Measurements from ENCODE around the gene CHN2. TPM values are rescaled to one million over a fixed set of nuclear protein-coding genes. Genes with fewer than 3 reads are reported as not detected.

Gene CHN2
- total RNA-seq, 2 experiments from 2014 or later, result 10.1 to 12.6 TPM

- ATAC-seq (no peak), DNase-seq (no peak)
- H3K27ac Mint-ChIP-seq, result no peak overlapping the region
- H3K4me1 Mint-ChIP-seq, result peaks cover 53% of the 10 kb centered on the region
- H3K4me3 Mint-ChIP-seq, result no peak overlapping the region
- no peaks in the 10 kb centered on the region for H3K36me3 Mint-ChIP-seq
- H3K27me3 Mint-ChIP-seq, result peaks cover 50% of the 10 kb centered on the region
- CTCF ChIA-PET, result interaction anchor here (1.3 kb wide), 1 partner anchor 51 kb away, joined by 4 read pairs; no protein-coding TSS in a partner anchor
- H3K9me3 Mint-ChIP-seq (ENCODE audit: low read depth), result no peaks in the 10 kb centered on the region
Observed at GRCh38 chr7:29288181-29289091, 93.9 kb downstream of the CHN2 start.

- ATAC-seq (peak; percentile 37), DNase-seq (no peak)
- Mint-ChIP-seq H3K27ac (no peak overlapping the region), H3K36me3 (no peaks in the 10 kb centered on the region), H3K9me3 (ENCODE audit: low read depth) (no peaks in the 10 kb centered on the region), H3K4me1 (peaks cover 53% of the 10 kb centered on the region), H3K27me3 (peaks cover 50% of the 10 kb centered on the region), H3K4me3 (no peak overlapping the region)
- CTCF ChIA-PET, result interaction anchor here (1.3 kb wide), 1 partner anchor 11 kb away, joined by 3 read pairs; no protein-coding TSS in a partner anchor
Observed at GRCh38 chr7:29289156-29290021, 94.8 kb downstream of the CHN2 start.

GRCh38 chr7:29290829-29291228, 96.3 kb downstream of the CHN2 start:
- DNase-seq (no peak), ATAC-seq (no peak)
- Mint-ChIP-seq H3K36me3 (no peaks in the 10 kb centered on the region), H3K27ac (no peak overlapping the region), H3K4me1 (peaks cover 39% of the 10 kb centered on the region), H3K4me3 (no peak overlapping the region), H3K27me3 (peaks cover 38% of the 10 kb centered on the region), H3K9me3 (ENCODE audit: low read depth) (no peaks in the 10 kb centered on the region)
- CTCF ChIA-PET, result no interaction called here

GRCh38 chr7:29291723-29292618, 97.4 kb downstream of the CHN2 start:
- Mint-ChIP-seq H3K4me3 (no peak overlapping the region), H3K27ac (no peak overlapping the region), H3K27me3 (peaks cover 27% of the 10 kb centered on the region), H3K36me3 (no peaks in the 10 kb centered on the region), H3K4me1 (peaks cover 28% of the 10 kb centered on the region), H3K9me3 (ENCODE audit: low read depth) (no peaks in the 10 kb centered on the region)
- CTCF ChIA-PET, result no interaction called here
- no peak for ATAC-seq
- no peak for DNase-seq

GRCh38 chr7:29292886-29293658, 98.5 kb downstream of the CHN2 start:
- no peak overlapping the region for H3K27ac Mint-ChIP-seq
- H3K27me3 Mint-ChIP-seq, result peaks cover 18% of the 10 kb centered on the region
- no peaks in the 10 kb centered on the region for H3K36me3 Mint-ChIP-seq
- H3K9me3 Mint-ChIP-seq (ENCODE audit: low read depth), result no peaks in the 10 kb centered on the region
- no peak for ATAC-seq
- CTCF ChIA-PET, result no interaction called here
- H3K4me3 Mint-ChIP-seq, result no peak overlapping the region
- DNase-seq, result no peak
- peaks cover 21% of the 10 kb centered on the region for H3K4me1 Mint-ChIP-seq

GRCh38 chr7:29296421-29296820, 101.8 kb downstream of the CHN2 start:
- CTCF ChIA-PET, result no interaction called here
- H3K4me1 Mint-ChIP-seq, result no peaks in the 10 kb centered on the region
- H3K27ac Mint-ChIP-seq, result no peak overlapping the region
- no peaks in the 10 kb centered on the region for H3K36me3 Mint-ChIP-seq
- peaks cover 10% of the 10 kb centered on the region for H3K27me3 Mint-ChIP-seq
- ATAC-seq (no peak), DNase-seq (no peak)
- no peaks in the 10 kb centered on the region for H3K9me3 Mint-ChIP-seq (ENCODE audit: low read depth)
- no peak overlapping the region for H3K4me3 Mint-ChIP-seq

GRCh38 chr7:29297194-29297890, 102.8 kb downstream of the CHN2 start:
- no peaks in the 10 kb centered on the region for H3K9me3 Mint-ChIP-seq (ENCODE audit: low read depth)
- CTCF ChIA-PET, result no interaction called here
- DNase-seq (no peak), ATAC-seq (no peak)
- H3K27me3 Mint-ChIP-seq, result peaks cover 13% of the 10 kb centered on the region
- H3K4me3 Mint-ChIP-seq, result no peak overlapping the region
- H3K4me1 Mint-ChIP-seq, result no peaks in the 10 kb centered on the region
- no peaks in the 10 kb centered on the region for H3K36me3 Mint-ChIP-seq
- H3K27ac Mint-ChIP-seq, result no peak overlapping the region

- Mint-ChIP-seq H3K4me1 (no peaks in the 10 kb centered on the region), H3K4me3 (no peak overlapping the region), H3K9me3 (ENCODE audit: low read depth) (no peaks in the 10 kb centered on the region), H3K27ac (no peak overlapping the region), H3K27me3 (peaks cover 13% of the 10 kb centered on the region), H3K36me3 (no peaks in the 10 kb centered on the region)
- ATAC-seq (no peak), DNase-seq (no peak)
- CTCF ChIA-PET, result interaction anchor here (0.9 kb wide), 1 partner anchor 110 kb away, joined by 3 read pairs; no protein-coding TSS in a partner anchor
Observed at GRCh38 chr7:29299086-29299485, 104.5 kb downstream of the CHN2 start.

GRCh38 chr7:29300026-29300480, 105.5 kb downstream of the CHN2 start:
- Mint-ChIP-seq H3K27ac (no peak overlapping the region), H3K9me3 (ENCODE audit: low read depth) (no peaks in the 10 kb centered on the region), H3K36me3 (no peaks in the 10 kb centered on the region), H3K4me1 (no peaks in the 10 kb centered on the region), H3K4me3 (no peak overlapping the region), H3K27me3 (peaks cover 13% of the 10 kb centered on the region)
- ATAC-seq, result no peak
- DNase-seq, result no peak
- CTCF ChIA-PET, result interaction anchor here (1.0 kb wide), 1 partner anchor 110 kb away, joined by 3 read pairs; no protein-coding TSS in a partner anchor

GRCh38 chr7:29300649-29301048, 106.1 kb downstream of the CHN2 start:
- no peaks in the 10 kb centered on the region for H3K4me1 Mint-ChIP-seq
- CTCF ChIA-PET, result interaction anchor here (1.0 kb wide), 1 partner anchor 111 kb away, joined by 3 read pairs; no protein-coding TSS in a partner anchor
- DNase-seq (no peak), ATAC-seq (no peak)
- no peak overlapping the region for H3K4me3 Mint-ChIP-seq
- H3K36me3 Mint-ChIP-seq, result no peaks in the 10 kb centered on the region
- H3K27me3 Mint-ChIP-seq, result peaks cover 13% of the 10 kb centered on the region
- no peak overlapping the region for H3K27ac Mint-ChIP-seq
- H3K9me3 Mint-ChIP-seq (ENCODE audit: low read depth), result no peaks in the 10 kb centered on the region

- CTCF ChIA-PET, result interaction anchor here (0.9 to 1.0 kb wide), 2 partner anchors 106 to 113 kb away, joined by 3 read pairs; no protein-coding TSS in a partner anchor
- peaks cover 13% of the 10 kb centered on the region for H3K27me3 Mint-ChIP-seq
- no peaks in the 10 kb centered on the region for H3K9me3 Mint-ChIP-seq (ENCODE audit: low read depth)
- no peak overlapping the region for H3K4me3 Mint-ChIP-seq
- no peaks in the 10 kb centered on the region for H3K36me3 Mint-ChIP-seq
- H3K27ac Mint-ChIP-seq, result no peak overlapping the region
- ATAC-seq (no peak), DNase-seq (no peak)
- no peaks in the 10 kb centered on the region for H3K4me1 Mint-ChIP-seq
Observed at GRCh38 chr7:29302666-29303395, 108.3 kb downstream of the CHN2 start.

Measured in activated CD8-positive, alpha-beta memory T cell treated with anti-CD3 and anti-CD28 coated beads, Interleukin-2, amount 10 ng/mL, durations not matched to agents 7 days and 5 days (primary cell).